ENCODE results near the gene NTRK1. TPM values are rescaled to one million over a fixed set of nuclear protein-coding genes. Genes with fewer than 3 reads are reported as not detected.

The NTRK1 gene
- total RNA-seq, 6 experiments from 2014 or later: 0.10 TPM; not detected in 5

- Mint-ChIP-seq H3K4me3 (no peak overlapping the region), H3K27ac (no peak overlapping the region), H3K27me3 (ENCODE audit: insufficient read depth) (peaks cover 6% of the 10 kb centered on the region), H3K4me1 (ENCODE audit: low read depth) (peaks cover 26% of the 10 kb centered on the region), H3K9me3 (no peaks in the 10 kb centered on the region), H3K36me3 (ENCODE audit: low read depth) (no peaks in the 10 kb centered on the region; the same call in 1 of the 2 replicates)
- DNase-seq: no peak
- TF ChIP-seq CTCF (IDR thresholded peaks at IDR 0.05): no peak
These were observed 47.9 kb downstream of the NTRK1 start for GRCh38 chr1:156908541-156908940.

- no peak for TF ChIP-seq CTCF (IDR thresholded peaks at IDR 0.05)
- H3K27ac Mint-ChIP-seq: no peak overlapping the region
- no peak overlapping the region for H3K4me3 Mint-ChIP-seq
- no peak for DNase-seq
- H3K27me3 Mint-ChIP-seq (ENCODE audit: insufficient read depth): peaks cover 7% of the 10 kb centered on the region
- no peaks in the 10 kb centered on the region for H3K9me3 Mint-ChIP-seq
- peaks cover 29% of the 10 kb centered on the region for H3K4me1 Mint-ChIP-seq (ENCODE audit: low read depth)
- H3K36me3 Mint-ChIP-seq (ENCODE audit: low read depth): no peaks in the 10 kb centered on the region; the same call in 1 of the 2 replicates
These were observed 48.3 kb downstream of the NTRK1 start for GRCh38 chr1:156908955-156909354.

GRCh38 chr1:156909671-156910070 is 49.0 kb downstream of the NTRK1 start:
- DNase-seq: no peak
- TF ChIP-seq CTCF (IDR thresholded peaks at IDR 0.05): no peak
- Mint-ChIP-seq H3K36me3 (ENCODE audit: low read depth) (peaks cover 2% of the 10 kb centered on the region; the same call in 1 of the 2 replicates), H3K4me1 (ENCODE audit: low read depth) (peaks cover 36% of the 10 kb centered on the region), H3K27ac (no peak overlapping the region), H3K4me3 (no peak overlapping the region), H3K27me3 (ENCODE audit: insufficient read depth) (peaks cover 9% of the 10 kb centered on the region), H3K9me3 (no peaks in the 10 kb centered on the region)

GRCh38 chr1:156910309-156910782 is 49.7 kb downstream of the NTRK1 start:
- no peaks in the 10 kb centered on the region for H3K9me3 Mint-ChIP-seq
- peaks cover 9% of the 10 kb centered on the region for H3K36me3 Mint-ChIP-seq (ENCODE audit: low read depth)
- no peak for DNase-seq
- H3K4me1 Mint-ChIP-seq (ENCODE audit: low read depth): peaks cover 39% of the 10 kb centered on the region
- peaks cover 9% of the 10 kb centered on the region for H3K27me3 Mint-ChIP-seq (ENCODE audit: insufficient read depth)
- peak; percentile 93 for TF ChIP-seq CTCF (IDR thresholded peaks at IDR 0.05)
- H3K27ac Mint-ChIP-seq: no peak overlapping the region
- no peak overlapping the region for H3K4me3 Mint-ChIP-seq

GRCh38 chr1:156911577-156912298 is 51.1 kb downstream of the NTRK1 start:
- H3K9me3 Mint-ChIP-seq: no peaks in the 10 kb centered on the region
- H3K4me3 Mint-ChIP-seq: no peak overlapping the region
- DNase-seq: no peak

More at GRCh38 chr1:156911577-156912298, 51.1 kb downstream of the NTRK1 start:
- H3K27me3 Mint-ChIP-seq (ENCODE audit: insufficient read depth): peaks cover 8% of the 10 kb centered on the region
- H3K27ac Mint-ChIP-seq: no peak overlapping the region; the same call in 1 of the 2 replicates
- peaks cover 14% of the 10 kb centered on the region for H3K36me3 Mint-ChIP-seq (ENCODE audit: low read depth)
- no peak for TF ChIP-seq CTCF (IDR thresholded peaks at IDR 0.05)
- H3K4me1 Mint-ChIP-seq (ENCODE audit: low read depth): peaks cover 37% of the 10 kb centered on the region

Data from HFFc6 (cell line).